ENCODE data around the gene ITGA11. TPM values are rescaled to one million over a fixed set of nuclear protein-coding genes. Genes with fewer than 3 reads are reported as not detected.
"Not testable (repeated sequence)": the region's sequence is repeated elsewhere in the genome, so short reads cannot be mapped to it uniquely, and the experiment has no call there.

ITGA11 gene
- total RNA-seq, 1 donor from 2014 or later, result 2.0 TPM

- FAIRE-seq, result no peak
- no peak for DNase-seq (ENCODE audit: low spot score in 2 of 2)
Measured at GRCh38 chr15:68399096-68400065, 32.6 kb downstream of the ITGA11 start.

GRCh38 chr15:68397999-68398398 lies 34.0 kb downstream of the ITGA11 start:
- FAIRE-seq; DNase-seq (ENCODE audit: low spot score in 2 of 2): not testable (repeated sequence)

- FAIRE-seq (no peak), DNase-seq (ENCODE audit: low spot score in 2 of 2) (no peak)
Measured at GRCh38 chr15:68396068-68396467, 35.9 kb downstream of the ITGA11 start.

DNA sequence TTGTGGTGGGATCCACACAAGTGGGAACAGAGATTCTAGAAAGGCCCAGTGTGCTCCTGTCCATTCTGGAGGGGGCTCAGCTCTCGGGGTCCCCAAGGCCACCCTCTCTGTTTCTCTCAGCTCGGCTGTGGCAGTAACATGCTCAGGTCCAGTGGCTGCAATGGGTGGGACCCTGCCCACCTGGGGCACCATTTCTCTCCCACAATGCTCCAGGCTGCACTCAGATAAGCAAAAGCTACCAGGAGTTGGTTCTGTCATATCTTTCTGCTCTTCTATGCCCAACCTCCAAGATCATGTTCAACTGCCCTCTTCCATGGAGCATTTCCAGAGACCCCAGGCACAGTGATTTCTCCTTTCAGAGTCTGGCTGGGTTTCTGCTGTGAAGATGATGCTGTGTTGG lies 40.8 kb downstream of the ITGA11 start:
- FAIRE-seq (no peak), DNase-seq (ENCODE audit: low spot score in 2 of 2) (no peak)

DNA sequence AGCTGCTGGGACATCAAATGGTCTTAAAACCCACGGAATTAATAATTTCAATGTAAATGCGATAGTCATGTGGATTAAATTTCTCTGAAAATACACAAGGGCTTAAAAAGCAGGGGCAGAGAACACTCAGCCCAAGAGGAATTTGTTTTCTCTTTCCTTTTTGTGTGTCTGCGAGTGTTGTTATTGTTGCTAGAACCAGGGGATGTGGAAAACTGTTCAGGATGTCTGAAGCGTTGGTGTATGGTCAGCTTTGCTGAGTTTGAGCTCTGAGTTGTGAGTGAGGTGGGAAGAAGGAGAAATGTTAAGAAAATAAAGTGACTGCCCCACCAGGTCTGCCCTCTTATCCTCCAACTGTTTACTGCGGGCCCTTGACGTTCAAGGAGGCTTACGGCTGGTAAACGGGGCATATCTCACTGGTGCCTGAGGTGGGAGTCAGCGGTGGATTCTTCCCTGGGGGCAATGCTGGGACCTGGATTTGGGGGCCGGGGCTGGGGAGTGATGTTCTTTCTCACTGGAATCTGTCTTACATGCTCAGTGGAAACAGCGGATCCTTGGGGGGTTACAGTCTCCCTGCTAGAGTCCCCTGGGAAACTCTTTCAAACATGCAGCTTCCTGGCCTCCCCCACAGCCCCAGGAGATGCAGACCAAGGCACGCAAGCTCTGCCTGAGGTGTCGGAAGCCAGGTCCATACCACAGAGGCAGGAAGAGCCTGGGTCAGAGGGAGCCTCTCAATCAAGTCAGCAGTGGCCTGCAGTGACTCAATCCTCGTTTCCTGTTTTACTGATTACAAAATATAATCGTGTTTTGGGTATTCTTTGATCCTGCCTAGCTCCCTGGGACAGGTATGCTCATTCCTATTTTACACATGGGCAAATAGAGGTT lies 41.8 kb downstream of the ITGA11 start:
- DNase-seq (ENCODE audit: low spot score in 2 of 2) (no peak), FAIRE-seq (no peak)

DNA sequence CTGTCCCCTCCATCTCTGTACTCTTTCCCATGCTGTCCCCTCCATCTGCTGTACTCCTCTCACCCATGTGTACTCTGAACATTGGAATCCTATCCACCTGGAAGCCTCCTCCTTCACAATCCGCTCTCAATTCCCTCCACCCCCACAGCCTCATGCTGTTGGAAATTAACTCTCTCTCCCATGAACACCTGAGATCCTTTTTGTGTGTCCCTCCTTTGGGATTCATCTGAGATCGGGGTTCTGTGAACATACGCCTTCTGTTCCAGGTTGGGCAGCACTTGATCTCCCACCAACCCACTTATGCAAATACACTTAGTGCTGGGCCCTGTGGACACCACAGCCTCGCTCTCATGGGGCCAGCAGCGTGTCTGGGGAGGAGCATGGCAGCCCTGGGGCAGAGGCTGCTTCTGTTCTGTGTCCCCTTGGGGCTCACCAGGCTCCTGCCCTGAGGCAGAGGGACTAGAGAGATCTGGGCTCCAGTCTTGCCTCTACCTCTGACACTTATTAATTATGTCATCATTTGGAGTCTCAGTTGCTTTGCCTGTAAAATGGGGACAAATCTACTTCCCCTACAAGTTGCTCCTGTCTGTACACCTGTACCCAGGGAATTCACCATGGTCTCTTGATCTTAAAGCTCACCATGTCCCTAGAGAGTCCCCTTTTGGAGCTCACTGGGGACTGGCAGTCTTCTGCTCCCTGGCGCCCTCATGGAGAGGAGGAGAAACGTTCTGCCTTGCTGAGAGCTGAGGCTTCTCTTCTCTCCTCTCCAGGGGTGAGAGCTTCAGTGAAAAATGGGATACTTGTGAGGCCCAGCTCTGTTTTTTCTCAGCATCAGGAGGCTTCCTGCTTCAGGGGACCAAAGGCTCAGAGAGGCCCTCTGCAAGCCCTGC lies 42.7 kb downstream of the ITGA11 start:
- FAIRE-seq, result no peak

DNA sequence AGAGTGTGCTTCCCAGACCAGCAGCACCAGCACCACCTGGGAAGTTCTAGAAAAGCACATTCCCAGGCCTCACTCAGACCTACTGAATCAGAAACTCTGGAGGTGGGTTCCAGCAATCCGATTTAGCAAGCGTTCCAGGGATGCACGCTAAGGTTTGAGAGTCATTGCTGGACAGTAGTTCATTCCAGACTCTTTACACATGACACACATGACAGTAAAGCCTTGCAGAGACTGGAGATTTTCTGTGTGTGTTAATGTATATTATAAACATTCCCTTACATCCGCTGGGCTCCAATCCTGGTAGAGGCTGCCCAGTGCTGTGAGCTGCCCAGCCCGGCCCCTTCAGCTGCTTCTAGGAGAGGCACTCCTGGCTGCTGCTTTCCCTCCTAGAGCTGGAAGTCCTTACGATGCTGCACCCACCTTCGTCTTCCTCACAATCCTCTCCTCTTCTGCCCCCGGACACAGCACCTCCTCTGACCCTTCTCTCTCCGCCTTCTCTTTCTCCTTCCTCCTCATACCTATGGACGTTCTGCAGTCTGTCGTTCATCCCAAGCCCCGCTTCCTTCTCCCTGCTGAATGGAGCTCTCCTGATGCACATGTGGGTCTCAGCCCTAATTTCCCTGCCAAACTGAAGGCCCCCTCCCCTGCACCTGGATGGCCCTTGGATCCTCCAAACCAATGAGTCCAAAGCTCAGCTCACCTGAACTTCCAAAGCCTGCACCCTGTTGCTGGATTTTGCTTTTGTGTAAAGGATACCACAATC lies 44.4 kb downstream of the ITGA11 start:
- DNase-seq (ENCODE audit: low spot score in 2 of 2), result no peak

More for the DNA sequence above, 42.7 kb downstream of the ITGA11 start:
- no peak for DNase-seq (ENCODE audit: low spot score in 2 of 2)

DNA sequence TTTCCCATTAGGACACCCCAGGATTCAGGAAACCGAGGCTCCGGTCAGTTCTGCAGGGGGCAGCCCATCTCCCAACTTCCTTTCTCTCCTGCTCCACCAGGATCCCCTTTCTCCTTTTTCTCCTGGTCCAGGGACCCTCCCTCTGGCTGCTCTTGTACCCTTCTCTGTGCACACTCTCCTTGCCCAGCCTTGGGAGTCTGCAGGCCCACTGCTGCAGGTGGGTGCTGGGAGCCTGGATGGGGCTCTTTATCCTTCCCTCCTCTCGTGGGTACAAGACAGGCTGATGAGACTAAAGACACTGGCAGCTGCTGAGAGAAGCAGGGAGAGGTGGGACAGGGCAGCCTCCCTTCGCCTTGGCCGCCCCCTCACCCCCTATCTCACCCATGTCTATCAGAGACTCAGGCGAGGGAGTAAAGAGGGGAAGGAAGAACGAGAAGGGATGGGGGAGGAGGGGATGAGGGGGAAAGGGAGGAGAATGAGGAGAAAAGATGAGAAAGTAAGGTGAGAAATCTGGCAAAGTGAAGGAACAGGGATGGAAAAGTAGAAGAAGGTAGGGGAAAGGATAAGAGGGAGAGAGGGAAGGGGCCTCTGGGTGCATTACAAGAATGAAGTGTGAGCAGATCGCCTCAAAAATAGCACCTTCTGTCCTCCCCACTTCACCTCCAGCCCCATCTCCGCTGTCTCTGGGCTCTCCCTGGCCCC lies 45.2 kb downstream of the ITGA11 start:
- DNase-seq (ENCODE audit: low spot score in 2 of 2) (no peak), FAIRE-seq (no peak)

More for the DNA sequence above, 44.4 kb downstream of the ITGA11 start:
- no peak for FAIRE-seq

GRCh38 chr15:68385671-68386586 lies 46.0 kb downstream of the ITGA11 start:
- DNase-seq (ENCODE audit: low spot score in 2 of 2), result no peak
- no peak for FAIRE-seq

DNA sequence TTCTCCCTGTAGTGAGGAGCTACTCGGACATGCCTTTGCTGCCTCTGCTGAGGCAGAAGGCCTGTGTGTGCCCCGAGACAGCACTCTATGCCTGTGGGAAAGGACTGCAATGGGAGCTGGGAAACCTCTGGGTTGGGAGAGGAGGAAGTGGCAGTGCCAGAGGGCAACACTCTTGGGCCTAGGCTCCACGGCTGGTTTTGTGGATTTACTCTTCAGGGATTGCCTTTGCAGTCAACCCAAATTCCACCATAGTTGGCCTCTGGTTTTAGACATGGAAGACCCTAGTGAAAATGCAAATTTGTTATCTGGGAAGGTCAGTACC lies 46.8 kb downstream of the ITGA11 start:
- FAIRE-seq (no peak), DNase-seq (ENCODE audit: low spot score in 2 of 2) (no peak)

- no peak for FAIRE-seq
- DNase-seq (ENCODE audit: low spot score in 2 of 2), result no peak
Measured at GRCh38 chr15:68384451-68385239, 47.3 kb downstream of the ITGA11 start.

DNA sequence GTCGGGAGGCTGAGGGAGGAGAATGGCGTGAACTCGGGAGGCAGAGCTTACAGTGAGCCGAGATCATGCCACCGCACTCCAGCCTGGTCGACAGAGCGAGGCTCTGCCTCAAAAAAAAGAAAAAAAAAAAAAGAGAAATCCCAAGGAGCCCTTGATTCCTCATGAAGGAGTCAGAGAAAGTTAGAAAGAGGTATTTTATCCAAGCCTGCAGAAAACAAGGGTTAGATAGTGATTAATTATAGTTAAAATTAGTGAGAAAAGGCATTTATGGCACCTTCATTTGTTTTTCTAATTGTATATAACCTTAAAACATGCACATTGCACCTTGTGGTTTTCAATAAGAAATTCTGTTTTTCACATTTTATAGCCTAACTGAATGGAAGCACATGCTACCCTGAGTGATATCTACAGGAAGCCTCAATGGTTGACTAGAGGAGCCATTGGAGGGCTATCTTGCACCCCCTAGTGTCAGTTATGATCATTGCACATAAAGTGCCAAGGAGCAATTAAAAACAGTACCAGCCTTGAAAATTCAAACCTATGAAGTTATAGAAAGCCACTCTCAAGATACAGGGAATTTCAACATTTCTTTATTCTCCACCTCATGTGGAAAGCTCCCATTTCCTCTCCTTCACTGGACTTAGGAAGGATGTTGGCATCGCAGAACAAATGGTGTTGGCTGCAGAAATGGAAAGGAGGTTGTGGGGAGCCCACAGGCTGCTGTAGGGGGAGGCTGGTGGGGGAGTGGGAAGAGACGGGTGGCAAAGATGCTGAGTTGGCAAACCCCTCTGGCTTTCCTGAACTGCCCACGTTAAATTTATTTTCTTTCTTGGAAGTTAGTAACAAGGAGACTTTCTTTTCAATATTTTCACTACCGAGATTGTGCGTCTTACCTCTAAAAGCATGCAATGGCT lies 48.5 kb downstream of the ITGA11 start:
- FAIRE-seq, result no peak
- DNase-seq (ENCODE audit: low spot score in 2 of 2), result peak in 1 of 2 donors; percentile 19

DNA sequence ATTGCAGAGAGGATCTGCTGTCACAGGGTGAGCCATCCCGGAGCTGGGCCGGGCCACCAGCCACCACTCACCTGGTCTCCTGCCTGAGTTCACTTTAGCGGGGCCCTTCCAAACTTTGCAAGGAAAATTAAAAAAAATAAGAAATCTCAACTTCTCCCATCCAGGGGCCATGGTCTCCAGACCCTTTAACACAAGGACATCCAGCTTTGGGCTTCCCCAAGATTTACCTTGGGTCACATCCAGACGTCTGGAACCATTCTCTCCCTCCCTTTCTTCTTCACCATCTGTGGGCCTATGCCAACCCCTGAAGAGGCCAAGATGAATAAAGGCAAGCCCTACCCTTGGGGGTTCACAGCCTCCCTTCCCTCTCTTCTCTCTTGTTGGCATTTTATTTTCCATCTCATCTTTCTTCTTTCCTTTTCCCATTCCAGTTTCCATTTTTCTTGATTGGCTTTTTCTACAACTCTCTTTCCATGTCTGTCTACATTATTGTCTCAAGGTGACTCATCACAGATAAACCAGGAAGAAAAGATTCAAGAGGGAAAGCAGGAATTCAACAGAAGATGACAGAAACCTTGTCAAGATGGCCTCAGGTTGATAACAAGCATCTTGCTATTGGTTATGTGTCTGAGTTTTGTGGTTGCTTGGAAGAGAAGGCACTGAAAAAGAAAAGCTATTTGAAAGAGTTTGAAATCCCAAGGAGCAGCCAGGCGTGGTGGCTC lies 49.5 kb downstream of the ITGA11 start:
- FAIRE-seq (no peak), DNase-seq (ENCODE audit: low spot score in 2 of 2) (no peak)

DNA sequence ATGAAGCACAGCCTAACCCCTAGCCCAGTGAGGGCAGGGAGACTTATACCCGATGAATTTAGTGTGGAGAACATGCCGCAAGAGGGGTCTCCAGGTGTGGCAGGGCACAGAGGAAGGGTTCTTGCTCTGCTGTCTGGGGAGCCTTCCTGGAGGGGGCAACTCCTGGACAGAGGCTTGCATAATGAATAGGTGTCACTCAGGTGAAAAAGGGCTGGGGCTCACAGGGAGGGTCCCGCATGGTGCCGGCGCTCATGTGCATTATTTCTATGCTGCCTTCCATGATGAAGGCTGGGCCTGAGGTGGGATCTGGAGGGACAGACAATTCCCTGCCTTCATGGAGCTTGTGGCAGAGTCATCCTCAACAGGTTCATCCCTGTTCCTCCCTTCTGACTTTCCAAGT lies 51.5 kb downstream of the ITGA11 start:
- DNase-seq (ENCODE audit: low spot score in 2 of 2) (no peak), FAIRE-seq (no peak)

DNA sequence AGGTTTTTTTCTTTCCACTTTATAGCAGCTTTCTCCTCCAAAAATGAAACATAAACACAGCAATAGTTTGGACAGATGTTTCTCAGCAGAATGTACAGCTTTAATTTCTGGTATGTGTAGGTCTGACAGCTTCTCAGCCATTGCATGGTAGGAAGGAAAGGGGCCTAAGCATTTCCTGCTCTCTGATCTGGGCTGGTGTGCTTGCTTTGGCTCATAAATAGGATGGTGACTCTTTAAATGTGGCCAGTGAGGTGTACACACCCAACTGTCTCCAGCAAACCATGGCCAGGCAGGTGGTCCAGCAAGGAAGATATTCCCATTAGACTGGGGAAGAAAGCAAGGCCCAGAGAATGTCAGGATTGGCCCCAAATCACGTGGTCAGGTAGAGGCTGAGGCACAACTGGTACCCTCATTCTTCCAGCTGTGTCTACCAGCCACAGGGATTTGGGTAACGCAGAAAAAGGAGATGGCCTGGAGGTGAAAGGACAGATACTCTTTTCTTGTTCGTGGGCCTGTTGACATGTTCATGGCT lies 52.1 kb downstream of the ITGA11 start:
- DNase-seq (ENCODE audit: low spot score in 2 of 2) (no peak), FAIRE-seq (no peak)

All from frontal cortex (tissue), 4 donors.